ENCODE measurements around the gene EML1.
"Not testable (repeated sequence)": the region's sequence is repeated elsewhere in the genome, so short reads cannot be mapped to it uniquely, and the experiment has no call there.

EML1 gene

DNA sequence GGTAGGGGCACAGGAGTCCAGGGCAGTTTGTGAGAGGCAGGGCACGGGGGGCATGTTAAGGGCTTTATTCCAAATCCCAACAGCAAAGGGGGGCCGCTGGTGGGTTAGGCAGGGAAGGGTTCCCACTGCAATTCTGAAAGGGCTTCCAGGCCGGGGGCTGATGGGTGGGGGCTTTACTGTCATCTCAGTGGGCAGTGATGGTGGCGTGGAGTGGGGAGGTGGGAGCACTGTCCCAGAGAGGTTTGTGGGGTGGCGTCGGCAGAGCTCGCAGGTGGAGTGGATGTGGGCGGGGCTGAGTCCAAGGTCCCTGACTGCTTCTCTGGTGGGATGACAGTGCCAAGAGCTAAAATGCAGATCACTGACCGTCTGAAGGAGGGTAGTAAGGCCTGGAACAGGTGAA lies 150.4 kb downstream of the EML1 start:
- no peak for DNase-seq

DNA sequence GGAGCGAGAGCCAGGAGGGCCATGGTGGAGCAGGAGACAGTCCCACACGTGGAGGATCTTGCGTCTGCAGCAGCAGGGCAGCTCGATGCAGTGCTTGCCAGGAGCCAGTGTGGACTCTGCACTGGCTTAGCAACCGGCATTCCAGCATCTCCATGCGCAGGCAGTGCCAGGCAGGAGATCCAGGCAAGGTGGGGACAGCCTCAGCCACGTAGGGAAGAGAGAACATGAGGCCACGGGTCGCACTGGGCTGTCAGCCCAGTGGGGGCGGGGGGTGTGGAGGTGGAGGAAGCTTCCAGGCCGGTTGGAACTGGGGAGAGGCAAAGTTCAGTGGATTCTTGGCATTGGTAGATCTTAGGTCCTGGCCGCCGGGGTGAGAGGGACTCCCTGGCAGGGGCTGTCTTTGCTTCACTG lies 151.0 kb downstream of the EML1 start:
- DNase-seq = no peak

DNA sequence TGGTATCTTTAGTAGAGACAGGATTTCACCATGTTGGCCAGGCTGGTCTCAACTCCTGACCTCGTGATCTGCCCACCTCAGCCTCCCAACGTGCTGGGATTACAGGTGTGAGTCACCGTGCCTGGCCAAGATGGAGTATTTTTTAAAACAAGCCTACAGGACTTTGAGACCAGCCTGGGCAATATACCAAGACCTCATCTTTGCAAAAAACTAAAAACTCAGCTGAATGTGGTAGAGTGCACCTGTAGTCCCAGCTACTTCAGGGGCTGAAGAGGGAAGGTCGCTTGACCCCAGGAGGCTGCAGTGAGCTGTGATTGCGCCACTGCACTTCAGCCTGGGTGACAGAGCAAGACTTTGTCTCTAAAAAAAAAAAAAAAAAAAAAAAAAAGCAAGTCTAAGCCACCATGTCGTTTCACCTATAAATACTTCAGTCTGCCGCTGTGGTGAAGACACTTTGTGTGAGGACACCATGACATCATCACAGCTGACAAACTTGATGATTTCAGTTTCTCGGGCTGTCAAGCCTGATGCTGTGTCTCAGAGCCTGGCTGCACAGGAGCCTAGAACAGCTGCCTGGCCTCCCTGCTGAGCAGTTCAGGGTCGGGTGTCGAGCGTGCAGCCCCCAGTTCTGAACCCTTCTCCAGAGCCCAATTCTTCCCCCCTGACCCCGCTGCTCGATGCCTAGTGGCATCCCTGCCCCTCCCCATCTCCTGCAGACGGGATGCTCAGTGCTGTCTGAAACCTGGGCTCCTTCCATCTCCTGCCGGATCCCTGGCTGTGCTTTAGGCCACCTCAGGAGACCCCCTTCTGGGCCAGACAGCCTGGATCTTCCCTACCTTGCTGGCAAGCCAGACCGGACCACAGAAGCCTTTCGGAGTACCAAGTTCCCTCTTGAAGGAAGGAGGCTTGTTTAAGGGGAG lies 152.8 kb downstream of the EML1 start:
- DNase-seq = no peak

DNA sequence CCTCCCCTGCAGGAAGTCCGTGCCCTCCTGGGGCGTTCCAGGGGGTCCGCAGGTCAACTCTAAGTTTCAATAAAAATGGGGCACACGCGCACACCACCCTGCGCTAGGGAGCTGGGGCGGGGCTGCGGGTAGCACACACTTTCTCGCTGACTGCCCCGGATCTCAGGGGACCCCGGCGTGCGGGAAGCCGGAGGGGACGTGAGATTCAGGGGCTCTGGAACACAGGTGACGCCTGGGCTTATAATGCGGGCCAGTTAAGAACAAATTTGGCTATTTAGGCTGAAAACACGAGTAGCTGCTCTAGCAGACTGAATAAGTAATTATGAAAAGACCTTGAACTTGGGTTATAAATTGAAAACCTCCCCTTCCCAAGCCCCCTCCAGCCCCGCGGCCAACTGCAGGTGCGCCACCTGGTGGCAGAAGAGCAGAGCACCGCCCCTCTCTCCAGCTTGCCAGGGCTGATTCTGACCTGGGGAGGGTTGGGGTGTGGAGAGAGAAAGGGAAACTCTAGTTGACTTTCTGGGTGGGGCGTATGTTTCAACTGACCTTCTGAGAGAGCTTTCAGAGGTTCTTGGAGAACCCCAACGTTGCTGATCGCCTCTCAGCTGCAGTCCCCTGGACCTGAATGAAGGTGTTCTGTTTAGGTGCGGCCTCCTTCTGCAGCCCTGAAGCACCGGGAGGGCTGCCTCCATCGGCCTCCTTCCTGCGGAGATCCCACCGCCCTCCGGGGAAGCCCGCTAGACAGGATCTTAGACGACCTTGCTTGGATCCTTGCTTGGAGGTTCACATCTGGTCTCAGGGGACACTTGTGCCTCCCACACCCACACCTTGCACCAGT lies 153.7 kb downstream of the EML1 start:
- no peak for DNase-seq

DNA sequence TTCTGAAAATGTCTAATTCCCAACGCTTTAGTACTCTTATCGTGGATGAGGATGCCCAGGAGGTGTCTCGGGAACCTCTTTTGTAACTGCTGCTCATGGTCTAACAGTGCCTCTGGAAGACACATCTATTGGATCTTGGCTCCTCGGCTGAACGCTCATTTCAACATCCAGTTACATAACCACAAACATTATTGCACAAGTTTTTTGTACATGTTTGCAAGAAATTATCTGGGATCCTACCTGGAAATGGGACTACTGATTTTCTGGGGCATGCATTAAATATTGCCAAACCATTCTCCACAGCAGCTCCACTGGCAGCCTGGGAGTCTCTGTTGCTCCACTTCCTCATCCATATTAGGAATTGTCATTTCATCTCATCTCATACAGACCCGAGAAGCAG lies 154.5 kb downstream of the EML1 start:
- no peak for DNase-seq

DNA sequence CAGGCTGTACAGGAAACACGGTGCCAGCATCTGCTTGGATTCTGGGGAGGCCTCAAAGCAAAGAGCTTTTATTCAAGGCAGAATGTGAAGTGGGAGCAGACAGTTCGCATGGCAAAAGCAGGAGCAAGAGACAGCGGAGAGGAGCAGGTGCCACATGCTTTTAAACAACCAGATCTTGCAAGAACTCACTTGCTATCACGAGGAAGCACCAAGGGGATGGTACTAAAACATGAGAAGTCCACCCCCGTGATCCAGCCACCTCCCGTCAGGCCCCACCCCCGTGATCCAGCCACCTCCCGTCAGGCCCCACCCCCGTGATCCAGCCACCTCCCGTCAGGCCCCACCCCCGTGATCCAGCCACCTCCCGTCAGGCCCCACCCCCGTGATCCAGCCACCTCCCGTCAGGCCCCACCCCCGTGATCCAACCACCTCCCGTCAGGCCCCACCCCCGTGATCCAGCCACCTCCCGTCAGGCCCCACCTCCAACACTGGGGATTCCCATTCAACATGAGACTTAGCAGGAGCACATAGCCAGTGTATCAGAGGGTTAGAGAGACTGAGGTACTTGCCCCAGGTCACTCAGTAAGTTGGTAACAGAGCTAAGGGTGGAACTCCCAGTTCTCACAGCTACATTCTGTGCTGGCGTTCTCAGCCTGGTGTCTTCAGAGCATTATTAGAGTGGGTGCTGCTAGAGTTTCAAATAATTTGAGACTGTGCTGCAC lies 156.0 kb downstream of the EML1 start:
- DNase-seq = not testable (repeated sequence)

DNA sequence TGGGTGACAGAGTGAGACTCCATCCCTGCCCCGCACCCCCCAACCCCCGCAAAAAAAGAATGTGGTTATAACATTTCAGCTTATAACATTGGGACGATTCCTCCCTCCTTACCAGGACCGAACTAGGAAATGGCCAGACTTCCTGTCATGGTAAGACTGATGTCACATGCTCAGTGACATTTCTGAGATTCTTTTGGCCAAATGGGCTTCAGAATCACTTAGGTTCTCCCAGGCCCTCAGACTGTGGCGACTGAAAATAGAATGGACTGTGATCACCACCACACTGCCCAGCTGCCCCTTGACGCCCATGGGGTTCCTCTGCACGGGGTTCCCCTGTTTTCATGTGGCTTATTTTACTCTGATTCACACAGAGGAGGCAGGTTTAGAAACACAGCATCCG lies 157.0 kb downstream of the EML1 start:
- no peak for DNase-seq

DNA sequence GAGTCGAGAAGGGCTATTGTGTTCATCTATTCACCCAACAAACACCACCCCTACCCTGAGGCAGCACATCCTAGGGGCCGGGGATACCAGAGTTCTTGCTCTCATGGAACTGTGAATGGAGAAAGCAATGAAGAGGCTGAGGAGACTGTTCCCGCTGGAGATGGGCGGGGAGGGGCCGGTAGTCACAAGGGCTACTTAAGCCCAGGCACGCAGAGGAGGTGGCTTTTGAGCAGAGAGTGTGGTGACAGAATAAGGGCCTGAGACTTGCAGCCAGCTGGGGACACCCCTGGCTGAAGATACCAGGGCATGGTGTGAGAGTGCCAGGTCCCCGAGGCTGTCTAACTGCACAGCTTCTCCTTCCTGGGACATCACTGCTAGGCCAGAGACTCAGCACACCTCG lies 157.9 kb downstream of the EML1 start:
- DNase-seq = no peak

DNA sequence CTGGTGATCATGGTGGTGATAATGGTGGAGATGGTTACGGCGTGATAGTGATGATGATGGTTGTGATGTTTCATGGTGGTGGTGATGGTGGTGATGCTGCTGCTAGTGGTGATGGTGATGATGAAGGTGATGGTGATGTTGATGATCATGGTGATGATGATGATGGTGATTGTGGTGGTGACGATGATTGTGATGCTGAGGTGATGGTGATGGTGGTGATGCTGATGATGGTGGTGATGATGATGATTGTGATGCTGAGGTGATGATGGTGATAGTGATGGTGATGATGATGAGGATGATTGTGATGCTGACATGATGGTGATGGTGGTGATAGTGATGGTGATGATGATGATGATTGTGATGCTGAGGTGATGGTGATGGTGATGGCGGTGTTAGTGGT lies 158.8 kb downstream of the EML1 start:
- no peak for DNase-seq

DNA sequence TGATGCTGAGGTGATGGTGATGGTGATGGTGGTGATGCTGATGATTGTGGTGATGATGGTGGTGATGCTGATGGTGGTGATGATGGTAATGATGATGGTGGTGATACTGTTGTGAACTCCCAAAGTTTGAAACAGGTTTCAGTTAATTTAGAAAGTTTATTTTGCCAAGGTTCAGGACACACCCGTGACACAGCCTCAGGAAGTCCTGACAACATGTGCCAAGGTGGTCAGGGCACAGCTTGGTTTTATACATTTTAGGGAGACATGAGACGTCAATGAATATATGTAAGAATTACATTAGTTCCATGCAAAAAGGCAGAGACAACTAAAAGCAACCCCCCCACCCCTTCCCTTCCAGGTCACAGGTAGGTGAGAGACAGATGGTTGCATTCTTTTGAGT lies 159.2 kb downstream of the EML1 start:
- no peak for DNase-seq

DNA sequence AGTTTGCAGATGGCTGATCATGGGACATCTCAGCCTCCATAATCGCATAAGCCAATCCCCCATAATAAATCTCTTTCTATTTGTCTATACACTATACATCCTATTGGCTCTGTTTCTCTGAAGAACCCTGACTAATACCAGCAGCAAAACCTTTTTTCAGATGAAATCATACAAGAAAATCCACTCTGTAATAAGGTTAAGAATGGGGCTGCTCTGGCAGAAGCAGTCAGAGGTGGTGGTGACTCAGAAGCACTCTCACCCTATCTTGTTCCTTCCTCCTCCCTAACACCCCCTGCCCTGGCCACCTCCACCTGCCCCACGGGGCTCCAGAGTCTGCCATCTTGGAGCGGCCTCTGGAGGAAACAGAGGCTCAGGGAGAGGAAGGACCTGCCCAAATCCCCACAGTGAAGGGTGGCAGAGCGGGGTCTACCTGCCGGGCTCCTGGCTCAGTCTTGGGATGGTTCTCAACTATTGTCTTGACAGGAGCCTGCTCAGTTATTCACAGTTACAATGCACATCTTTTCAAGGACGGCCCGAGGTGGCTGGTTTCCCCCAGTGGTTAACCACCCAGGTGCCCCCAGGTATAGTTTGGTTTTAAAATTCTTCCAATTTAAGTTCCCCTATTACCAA lies 162.7 kb downstream of the EML1 start:
- no peak for DNase-seq

DNA sequence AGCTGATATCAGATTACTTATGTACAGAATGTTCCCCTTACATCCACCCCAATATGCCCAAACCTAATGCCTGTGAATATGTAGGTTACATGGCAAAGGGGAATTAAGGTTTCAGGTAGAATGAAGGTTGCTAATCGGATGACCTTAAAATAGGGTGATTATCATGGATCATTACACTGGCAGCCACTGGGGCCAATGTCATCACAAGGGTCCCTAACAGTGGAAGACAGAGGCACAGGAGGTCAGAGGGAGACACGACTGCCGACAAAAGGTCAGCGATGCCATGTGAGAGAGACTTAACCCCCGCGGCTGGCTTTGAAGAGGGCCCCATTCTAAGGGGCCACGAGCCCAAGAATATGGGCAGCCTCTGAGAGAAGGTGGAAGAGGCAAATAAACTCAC lies 165.2 kb downstream of the EML1 start:
- no peak for DNase-seq

DNA sequence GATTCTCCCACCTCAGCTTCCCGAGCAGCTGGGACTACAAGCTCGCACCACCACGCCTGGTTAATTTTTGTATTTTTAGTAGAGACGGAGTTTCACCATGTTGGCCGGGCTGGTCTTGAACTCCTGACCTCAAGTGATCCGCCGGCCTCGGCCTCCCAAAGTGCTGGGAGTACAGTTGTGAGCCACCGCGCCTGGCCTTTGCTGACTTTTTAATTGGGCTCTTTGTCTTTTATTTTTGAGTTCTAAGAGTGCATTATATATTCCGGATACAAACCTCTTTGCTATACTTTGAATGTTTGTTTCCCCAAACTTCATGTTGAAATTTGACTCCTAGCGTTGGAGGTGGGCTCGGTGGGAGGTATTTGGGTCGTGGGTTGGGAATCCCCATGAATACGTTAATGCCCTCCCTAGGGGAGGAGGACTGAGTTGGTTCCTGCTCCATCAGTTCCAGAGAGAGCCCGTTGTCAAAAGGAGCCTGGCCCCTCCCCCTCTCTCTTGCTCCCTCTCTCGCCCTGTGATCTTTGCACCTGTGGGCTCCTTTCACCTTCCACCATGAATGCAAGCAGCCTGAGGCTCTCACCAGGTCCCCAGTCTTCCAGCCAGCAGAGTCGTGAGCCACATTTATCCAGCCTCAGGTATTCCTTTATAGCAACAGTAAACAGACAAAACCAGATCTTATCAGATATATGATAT lies 168.8 kb downstream of the EML1 start:
- no peak for DNase-seq

DNA sequence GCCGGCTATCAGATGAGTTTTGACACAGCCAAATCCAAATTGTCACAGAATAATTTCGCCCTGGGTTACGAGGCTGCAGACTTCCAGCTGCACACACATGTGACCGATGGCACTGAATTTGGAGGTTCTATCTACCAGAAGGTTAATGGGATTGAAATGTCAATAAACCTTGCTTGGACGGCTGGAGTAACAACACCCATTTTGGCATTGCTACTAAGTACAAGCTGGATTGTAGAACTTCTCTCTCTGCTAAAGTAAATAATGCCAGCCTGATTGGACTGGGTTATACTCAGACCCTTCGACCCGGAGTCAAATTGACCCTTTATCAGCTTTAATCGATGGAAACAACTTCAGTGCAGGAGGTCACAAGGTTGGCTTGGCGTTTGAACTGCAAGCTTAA lies 171.8 kb downstream of the EML1 start:
- DNase-seq = no peak

DNA sequence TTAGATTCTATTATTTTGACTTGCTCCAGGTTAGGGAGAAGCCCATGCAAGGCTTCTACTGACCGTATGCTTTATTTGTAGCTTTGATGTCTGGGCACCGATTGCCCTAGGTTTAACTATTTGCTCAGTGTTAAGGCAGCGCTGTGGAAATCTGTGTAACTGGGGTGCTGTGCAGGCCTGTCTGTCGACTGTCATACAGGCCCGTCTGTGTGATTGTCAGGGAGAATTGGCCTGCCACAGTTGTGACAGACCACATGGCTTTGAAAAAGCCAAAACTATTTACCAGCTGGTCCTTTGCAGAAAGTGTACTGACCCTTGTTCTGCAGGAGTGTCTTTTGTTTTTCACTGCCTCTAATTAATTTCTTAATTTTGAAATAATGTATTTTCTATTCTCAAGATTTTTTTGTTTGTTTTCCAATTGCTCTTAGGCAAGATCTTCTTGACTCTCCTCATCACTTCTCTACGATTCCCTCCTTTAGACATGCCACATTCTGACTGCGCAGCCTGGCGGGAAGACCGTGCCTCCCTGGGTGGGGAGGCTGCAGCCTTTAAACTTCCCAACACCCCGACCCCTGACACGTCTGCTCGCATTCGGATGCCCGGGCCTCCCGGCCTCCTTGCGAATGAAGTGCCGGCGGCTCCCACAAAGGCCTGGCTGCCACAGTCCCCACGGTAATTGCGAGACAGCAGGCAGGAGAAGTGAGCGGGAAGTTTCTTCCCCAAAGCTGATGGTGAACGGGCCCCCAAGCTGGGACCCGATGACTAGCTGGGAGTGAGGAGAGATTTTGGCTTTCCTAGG lies 173.0 kb downstream of the EML1 start:
- no peak for DNase-seq

DNA sequence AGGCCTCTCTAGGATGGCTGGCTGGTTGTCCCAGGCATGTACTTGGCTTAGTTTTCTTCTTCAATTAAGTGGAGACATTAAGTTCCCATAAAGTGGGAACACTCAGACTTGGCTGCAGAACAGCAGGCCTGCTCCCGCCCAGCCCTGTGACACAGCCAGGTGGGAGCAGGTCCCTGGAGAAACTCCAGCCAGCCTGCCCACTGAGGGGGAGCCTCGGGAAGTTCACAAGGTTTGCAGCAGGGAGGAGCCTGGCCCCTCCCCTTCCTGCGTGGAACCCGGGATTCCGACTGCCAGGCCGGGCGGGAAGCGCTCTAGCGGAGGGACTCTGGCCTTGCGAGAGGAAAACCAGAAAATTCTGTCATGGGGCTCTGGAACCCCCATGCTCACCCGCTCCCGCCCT lies 173.7 kb downstream of the EML1 start:
- no peak for DNase-seq

DNA sequence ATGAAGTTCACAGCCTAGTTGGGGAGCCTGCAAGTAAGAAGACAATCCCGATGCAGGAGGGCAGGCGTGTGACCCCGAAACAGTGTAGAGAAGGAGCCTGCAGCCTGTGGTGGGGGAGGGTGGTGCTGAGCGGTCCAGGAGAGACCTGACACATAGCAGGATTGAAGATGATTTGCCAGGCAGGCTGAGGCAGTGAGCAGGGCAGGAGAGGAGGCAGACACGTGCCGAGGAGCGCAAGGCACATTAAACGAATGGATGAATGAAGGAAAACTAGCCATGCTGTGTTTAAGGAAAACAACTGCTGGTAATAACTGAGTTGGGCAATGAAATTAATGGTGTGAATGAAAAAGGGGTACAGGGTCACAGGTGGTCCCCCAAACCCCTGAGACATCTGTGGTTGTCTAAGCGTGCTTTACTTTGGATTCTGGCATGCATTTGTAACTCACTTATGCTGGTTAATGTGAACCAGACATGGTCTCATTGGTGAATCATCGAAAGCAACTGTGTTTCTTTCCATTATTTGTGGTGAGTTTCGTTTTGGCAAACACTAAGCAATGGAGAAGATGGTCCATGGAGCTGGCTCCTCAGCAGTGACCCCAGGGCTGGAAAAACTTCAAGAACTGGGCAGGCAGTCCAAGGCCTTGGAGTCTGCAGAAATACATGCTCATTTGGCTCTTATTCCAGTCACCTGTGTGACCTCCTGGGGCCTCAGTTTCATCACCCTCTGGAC lies 175.1 kb downstream of the EML1 start:
- DNase-seq = no peak

DNA sequence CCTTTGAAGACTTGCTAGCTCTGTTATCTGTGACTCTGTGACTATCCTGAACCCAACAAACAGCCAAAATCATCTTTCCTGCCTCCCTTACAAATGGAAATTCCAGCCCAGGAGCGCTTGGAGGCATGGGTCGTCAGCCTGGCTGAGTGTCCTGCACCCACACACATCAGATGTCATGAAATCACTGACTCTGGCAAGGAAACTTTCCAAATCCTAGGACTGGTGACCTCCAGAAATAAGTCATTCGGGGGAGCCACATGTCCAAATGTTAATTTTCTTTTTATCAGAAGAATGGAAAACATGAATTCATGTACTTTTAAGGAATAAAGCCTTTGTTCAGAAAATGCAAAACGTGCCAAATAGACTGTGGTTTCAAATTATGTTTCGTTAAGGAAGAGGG lies 175.7 kb downstream of the EML1 start:
- no peak for DNase-seq

DNA sequence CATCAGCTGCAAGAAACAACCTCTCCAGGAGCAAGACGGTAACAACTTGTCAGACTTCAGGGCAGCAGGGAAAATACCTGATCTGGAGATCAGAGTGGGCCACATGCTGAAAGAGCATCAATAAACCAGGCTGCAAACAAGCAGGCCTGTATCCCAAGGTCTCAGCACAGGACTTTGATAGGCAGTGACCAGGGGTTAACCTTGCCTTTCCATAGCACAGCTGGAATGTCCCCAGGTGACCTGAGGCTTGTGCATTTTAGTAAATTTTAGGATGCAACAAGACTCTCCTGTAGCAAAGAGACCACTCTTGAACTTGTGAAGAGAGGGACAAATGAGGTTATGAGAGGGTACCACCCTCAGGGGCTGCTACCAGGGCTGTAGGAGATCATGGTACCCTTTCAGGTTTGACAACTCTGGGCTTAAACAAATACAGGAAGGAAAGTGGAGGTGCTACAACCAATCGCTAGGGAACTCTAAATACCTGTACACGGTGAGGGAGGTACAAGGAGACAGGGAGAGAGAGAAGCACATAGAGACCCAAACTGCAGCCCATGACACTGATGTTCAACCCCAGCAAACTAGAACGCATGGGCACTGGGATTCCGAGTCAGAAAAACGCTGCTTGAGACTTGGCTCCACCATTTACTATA lies 176.6 kb downstream of the EML1 start:
- no peak for DNase-seq

Measured in NCI-H774 (cell line).